D721Med (cell line): ENCODE measurements around the gene ANKLE2.
"Not testable (repeated sequence)": the region's sequence is repeated elsewhere in the genome, so short reads cannot be mapped to it uniquely, and the experiment has no call there.

Source experiments
- DNase-seq: peaks from one replicate; pipeline ENCODE4 v3.0.0; 2011; ENCODE audit warnings: low spot score; ENCODE audit not compliant: insufficient read length
- FAIRE-seq: peaks from 2 replicates; lab custom pipeline; 2011; peaks lifted over from hg19 to GRCh38; lab: Jason Lieb, UNC
- TF ChIP-seq, protein P1 (sequence below): IDR thresholded peaks from 2 replicates; pipeline ENCODE4 v1.5.1; 2012; ENCODE audit warnings: mild to moderate bottlenecking, control low read depth; ENCODE audit not compliant: insufficient read depth; ENCODE audit errors: missing control alignments

The ANKLE2 gene

DNA sequence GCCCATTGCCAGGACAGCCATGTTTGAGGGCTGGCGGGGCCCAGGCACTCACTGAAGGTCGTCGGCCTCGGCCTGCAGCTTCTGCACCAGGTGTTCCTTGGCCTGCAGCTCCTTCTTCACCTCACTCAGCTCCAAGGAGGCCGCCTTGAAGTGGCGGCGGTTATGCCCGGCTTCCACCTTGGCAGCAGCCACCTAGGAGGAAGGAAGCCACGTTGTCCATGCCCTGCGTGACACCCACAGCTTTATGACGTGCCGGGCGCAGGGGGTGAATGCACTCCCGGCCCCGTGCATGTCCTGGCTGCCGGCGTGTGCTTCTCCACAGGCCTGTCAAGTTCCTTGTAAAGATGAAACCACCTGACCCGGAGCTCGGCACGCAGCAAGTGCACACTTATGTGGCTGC, 16.0 kb upstream of the ANKLE2 start:
- TF ChIP-seq, protein P1, sequence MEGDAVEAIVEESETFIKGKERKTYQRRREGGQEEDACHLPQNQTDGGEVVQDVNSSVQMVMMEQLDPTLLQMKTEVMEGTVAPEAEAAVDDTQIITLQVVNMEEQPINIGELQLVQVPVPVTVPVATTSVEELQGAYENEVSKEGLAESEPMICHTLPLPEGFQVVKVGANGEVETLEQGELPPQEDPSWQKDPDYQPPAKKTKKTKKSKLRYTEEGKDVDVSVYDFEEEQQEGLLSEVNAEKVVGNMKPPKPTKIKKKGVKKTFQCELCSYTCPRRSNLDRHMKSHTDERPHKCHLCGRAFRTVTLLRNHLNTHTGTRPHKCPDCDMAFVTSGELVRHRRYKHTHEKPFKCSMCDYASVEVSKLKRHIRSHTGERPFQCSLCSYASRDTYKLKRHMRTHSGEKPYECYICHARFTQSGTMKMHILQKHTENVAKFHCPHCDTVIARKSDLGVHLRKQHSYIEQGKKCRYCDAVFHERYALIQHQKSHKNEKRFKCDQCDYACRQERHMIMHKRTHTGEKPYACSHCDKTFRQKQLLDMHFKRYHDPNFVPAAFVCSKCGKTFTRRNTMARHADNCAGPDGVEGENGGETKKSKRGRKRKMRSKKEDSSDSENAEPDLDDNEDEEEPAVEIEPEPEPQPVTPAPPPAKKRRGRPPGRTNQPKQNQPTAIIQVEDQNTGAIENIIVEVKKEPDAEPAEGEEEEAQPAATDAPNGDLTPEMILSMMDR = no peak
- FAIRE-seq = no peak
- no peak for DNase-seq

DNA sequence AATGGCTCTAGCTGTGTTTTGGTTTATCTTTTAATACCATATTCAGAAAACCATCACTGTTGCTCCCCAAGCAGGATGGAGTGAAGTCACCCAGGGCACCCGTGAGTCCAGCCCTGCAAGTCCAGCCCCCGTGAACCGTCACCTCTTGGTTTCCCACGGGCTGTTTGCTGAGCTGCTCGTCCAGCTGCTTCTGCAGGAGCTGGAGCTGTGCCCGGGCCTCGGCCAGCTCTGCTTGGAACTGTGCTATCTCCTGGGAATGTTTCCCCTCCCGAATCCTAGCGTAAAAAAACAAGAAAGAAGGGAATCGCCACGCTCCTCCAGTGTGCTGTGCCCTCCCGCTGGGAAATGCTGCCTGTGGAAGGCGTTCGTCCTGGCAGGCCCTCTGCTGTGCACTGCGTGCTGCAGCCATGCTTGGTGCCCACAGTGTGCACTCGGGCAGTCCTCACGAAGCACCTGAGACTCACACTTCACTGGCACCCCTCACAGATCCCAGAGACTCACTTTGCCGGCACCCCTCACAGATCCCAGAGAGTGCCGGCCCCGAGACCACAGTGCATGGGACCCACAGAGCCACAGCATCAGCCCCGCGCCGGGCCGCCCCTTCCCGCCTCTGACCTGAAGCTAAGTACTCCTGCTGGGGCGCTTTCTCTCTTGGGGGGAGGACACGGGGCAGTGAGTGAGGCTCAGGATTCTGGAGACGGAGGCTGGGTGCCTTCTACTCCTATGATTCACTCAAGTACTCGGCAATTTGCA, 15.4 kb upstream of the ANKLE2 start:
- TF ChIP-seq, protein P1 = no peak
- FAIRE-seq = no peak
- no peak for DNase-seq

DNA sequence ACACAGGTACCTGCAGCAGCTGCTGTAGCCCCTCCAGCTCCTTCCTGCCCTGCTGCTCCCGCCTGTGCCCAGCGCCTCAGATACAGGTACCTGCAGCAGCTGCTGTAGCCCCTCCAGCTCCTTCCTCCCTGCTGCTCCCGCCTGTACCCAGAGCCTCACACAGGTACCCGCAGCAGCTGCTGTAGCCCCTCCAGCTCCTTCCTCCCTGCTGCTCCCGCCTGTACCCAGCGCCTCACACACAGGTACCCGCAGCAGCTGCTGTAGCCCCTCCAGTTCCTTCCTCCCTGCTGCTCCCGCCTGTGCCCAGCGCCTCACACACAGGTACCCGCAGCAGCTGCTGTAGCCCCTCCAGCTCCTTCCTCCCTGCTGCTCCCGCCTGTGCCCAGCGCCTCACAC, 14.6 kb upstream of the ANKLE2 start:
- FAIRE-seq, DNase-seq: not testable (repeated sequence)

DNA sequence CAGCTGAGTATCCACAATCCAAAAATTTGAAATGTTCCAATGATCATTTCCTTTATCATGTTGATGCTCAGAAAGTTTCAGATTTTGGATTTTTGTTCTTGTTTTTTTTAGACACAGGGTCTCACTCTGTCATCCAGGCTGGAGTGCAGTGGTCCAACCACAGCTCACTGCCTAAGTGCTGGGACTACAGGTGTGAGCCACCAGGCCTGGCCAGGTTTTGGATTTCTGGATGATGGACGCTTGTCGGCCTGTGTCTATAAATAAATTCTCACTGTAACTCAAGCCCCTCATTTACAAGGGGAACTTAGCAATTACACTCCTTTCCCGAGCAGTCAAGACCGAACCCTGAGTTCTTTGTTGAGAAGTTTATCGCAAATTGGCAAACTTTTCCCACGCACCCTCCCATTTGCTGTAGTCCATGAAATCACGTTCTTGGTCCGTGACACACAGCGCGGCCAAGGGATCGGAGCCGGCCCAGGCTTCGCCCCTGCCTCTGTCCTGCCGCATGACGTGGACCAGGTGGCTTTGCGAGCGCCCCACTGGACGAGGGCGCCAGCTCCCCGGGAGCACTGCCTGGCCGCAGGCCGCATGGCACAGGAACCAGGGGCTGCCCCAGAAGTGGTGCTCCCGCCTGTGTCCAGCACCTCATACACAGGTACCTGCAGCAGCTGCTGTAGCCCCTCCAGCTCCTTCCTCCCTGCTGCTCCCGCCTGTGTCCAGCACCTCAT, 14.0 kb upstream of the ANKLE2 start:
- DNase-seq (no peak), FAIRE-seq (no peak)
- TF ChIP-seq, protein P1 = no peak

DNA sequence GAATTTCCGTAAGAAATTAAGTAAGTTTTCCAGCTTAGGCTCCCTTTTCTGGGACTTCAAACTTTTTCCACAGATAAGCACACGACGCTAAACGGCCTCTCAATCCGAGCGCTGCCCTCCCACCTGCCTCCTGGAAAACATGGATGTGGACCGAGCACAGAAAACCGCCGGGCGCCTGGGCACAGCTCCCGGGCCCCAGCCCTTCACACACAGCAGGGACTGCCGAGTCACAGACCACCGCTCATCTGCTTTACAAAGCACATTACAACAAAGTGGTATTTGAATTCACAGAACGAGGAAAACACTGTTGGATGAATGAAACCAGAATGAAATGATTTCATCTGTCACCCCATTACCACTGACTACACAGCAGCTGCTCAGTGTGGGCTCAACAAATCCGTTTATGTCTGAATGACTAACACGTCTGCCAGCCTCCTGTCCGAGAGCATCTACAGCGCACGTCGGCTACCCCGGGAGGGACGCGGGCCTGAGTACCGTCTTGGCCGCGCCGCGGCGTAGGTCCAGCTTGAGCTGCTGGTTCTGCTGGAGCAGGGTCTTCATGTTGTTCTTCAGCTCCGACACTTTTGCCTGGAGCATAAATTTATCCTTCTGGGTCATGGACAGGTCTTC, 13.1 kb upstream of the ANKLE2 start:
- TF ChIP-seq, protein P1 = no peak
- DNase-seq = no peak
- no peak for FAIRE-seq

DNA sequence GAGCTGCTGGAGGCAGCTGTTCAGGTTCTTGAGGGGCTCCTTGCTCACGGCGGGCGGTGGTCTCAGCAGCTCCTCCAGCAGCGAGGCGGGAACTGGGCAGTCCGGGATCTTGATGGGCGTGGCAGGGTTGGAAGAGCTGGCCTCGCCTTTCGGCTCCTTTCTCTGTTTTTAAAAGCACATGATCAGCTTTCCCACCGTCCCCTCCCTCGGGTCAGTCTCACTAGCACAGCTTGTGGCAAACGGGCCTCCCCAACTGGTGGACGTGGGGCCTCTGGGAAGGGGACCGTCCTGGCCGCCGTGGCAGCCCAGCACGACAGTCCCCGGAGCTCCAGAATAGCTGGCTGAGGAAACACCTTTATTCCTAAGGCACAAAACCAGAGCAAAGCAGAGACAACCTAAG, 12.5 kb upstream of the ANKLE2 start:
- no peak for DNase-seq
- TF ChIP-seq, protein P1 = no peak
- no peak for FAIRE-seq

DNA sequence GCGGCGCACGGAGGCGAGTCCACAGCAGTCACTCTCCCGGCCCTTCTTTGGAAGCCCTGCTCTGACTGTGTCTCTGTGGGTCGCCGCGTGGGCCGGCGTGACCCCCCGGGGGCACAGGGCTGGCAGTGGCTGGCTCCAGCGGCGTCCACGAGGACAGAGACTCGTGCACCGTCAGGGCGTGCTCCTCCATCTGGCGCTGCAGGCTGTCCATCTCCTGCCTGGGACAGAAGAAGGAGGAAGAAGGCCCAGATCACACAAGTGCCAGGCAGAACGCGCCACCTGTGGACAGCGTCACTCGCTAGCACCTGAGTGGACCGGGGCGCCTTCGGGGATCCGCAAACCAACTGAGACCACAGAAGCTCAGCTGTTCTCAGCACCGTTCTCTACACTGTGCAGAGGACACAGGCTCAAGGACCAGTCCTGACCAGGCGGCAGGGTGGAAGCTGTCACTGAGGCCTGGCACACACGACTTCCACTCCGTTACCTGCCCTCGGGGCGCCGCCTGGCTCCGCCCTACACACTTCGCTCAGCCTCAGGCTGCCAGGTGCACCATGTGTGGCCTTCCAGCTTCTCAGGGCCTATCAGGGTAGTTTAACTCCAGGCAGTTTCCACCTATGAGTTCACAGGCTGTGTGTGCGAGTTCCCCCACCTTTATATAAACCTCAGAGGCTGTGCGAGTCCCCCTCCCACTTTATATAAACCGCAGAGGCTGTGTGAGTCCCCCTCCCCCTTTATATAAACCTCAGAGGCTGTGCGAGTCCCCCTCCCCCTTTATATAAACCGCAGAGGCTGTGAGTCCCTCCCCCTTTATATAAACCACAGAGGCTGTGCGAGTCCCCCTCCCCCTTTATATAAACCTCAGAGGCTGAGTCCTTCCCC, 11.7 kb upstream of the ANKLE2 start:
- DNase-seq = no peak
- FAIRE-seq = no peak
- TF ChIP-seq, protein P1 = no peak
